HG03175 (cell line): Measurements from ENCODE around the gene HECTD2.
"Not testable (repeated sequence)": the region's sequence is repeated elsewhere in the genome, so short reads cannot be mapped to it uniquely, and the experiment has no call there.

Source experiments
- ATAC-seq: cut with Tn5 transposase; IDR thresholded peaks from one replicate; pipeline ENCODE4 v1.9.1; 2021; ENCODE audit warnings: mild to moderate bottlenecking, moderate library complexity; ENCODE audit not compliant: unreplicated experiment

Gene HECTD2

DNA sequence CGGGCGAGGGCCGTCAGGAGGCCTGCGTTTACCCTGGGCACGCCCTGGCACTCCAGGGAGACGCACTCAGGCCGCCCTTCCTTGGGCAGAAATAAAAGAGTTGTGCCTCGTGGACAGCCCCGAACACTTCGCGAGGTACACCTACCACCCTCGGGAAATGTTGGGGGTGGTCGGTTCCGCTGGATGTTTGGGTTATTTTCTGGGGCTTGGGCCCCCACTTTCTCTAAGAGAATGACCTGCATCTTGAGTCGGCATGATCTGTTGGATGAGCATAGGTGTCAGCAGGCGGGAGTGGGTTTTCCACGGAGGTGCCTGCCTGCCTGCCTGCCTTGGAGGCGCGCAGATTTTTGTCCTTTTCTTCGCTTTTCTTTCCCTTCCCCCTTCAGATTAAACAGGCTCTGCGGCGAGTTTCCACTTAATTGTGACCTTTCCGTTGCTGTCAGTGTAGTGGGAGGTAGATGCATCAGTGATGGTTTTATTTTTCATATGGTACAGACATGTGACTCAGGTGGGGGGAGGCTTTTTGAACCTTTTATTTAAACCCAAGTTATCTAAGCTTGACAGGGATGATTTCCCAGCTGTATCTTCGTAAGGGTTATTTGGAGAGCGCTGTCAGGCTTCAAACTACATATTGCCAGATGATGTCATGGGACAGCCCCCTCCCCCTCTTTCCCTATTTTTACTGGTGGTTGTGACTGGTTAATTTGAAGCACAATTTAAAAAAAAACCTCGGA lies 661 bp downstream of the HECTD2 start:
- ATAC-seq = no peak

DNA sequence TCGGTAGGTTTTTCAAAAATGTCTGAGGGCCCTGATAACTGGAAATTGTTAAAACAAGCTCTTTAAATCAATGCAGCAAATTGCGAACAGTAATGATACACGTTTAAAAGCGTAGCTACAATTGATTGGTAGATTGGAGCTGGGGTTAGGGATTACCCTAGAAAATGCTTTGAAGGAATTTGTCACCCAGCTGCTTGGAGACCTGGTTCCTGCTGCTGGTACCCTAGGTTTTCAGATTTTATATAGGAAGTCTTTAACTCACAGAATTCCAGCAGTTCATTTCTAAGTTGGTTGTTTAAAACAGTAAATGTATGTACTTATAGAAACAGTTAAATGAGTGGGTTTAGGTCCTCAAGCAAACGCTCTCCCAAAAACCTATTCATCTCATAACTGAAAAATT lies 1.5 kb downstream of the HECTD2 start:
- ATAC-seq = no peak

DNA sequence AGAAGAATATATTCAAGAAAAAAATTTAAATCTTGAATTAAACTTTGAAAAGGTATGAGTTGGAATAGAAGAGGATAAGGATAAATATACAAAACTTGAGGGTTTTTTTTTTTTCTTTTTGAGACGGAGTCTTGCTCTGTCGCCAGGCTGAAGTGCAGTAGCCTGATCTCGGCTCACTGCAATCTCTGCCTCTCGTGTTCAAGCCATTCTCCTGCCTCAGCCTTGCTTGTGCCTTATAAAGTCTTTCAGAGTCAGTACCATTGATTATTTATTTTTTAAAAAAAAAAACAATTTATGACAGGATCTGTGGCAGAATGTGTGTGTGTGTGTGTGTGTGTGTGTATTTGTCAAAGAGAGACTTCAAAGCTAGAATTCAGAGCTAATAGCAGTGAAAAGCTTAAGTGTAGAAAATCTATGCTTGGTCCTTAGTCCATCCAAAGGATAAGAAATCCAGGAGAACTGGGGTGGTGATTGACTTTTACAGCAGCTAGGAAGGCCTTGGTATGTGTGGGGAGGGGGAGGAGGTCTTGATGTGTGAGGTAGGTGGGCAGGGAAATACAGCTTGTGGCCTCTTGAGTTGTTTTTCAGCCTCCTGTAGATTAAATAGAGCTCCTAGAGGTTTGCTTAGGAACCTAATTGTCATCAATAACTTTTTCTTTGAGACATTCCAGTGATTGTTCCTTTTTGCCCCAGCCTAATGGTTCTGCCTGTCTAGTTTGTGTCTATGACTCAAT lies 2.4 kb downstream of the HECTD2 start:
- ATAC-seq = no peak

DNA sequence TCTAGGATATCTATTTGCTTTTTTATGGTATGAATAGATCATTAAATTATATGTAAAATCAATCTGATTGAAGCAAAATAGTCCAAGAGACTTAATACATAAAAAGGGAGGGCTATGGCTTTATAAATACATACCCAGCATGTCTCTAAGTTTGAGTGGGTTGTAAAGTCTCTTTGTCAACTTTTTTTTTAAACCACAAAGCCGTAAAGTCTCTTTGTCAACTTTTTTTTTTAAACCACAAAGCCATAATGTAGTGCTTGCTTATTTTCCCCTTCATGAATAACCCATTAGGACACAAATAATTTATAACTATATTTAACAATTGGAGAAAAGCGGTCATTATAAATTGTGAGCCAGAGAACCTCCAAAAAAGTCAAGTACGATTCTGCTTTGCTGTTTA lies 5.7 kb downstream of the HECTD2 start:
- no peak for ATAC-seq

DNA sequence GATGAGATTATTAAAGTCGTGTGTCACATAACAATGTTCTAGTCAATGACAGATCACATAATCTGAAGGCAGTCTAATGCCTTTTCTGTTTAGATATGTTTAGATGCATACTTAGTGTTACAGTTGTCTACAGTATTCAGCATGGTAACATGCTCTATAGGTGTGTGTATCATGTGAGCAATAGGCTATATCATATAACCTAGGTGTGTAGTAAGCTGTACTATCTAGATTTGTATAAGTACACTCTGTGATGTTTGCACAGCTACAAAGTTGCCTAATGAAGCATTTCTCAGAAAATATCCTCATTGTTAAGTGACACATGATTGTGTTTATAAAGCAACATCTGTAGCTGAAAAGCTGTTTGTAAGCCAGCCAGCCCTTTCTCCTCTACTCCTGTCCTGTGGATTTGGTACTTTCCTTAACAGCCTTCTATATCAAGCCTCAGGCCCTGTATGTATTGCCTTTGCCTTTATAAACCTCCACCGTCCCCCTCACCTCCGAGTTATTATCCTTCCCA lies 6.3 kb downstream of the HECTD2 start:
- ATAC-seq = no peak

DNA sequence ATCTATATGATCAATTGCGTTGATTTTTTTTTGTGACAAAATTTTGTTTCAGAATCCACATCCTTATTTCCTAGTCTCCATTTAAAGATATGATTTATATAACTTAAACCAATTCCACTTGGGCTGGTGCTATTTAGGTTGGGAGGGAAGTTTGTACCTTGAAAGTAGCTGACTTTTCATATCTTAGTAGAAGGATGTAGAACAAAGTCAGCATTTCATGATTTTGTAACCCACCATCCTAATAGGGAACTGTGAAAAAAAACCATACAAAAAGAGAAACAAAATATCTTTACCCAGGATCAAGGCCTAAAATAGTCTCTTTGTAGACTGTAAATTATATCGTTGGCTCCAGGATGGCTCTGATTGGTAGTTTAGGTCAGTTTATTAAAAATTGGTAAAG lies 8.3 kb downstream of the HECTD2 start:
- no peak for ATAC-seq

DNA sequence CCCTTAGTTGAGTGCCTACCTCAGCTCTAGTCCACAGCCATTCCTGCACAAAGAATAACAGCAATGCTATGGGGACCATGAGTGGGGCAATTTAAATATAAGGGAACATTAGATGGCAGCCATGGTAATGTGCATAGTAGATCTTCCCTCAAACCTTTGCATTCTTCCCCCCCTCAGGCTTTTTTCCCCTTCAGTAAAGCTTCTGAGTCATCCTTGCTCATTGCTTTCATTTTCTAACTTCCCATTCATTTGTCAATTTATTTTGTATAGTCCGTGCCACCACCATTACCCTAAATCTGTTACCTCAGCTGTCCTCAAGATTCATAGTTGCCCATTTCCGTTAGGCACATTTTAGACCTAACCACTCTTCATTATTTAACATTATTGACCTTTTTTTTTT lies 10.7 kb downstream of the HECTD2 start:
- ATAC-seq = no peak

DNA sequence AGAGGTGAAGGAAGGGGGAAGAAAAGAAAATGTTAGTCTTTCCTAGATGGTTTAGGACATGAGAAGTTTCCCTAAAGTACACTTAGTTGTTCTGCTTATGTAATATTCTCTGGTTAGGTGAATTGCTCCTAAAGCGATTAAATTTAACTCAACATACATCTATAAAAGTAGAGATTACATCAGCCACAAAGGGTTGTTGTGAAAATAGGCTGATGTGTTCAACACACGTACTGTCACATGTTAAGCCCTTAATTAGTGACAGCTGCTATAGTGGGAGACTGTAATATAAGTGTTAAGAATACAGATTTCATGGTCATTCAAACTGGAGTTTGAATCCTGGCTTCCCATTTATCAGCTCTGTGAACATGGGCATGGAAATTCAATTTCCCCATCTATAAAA lies 12.8 kb downstream of the HECTD2 start:
- ATAC-seq = no peak

DNA sequence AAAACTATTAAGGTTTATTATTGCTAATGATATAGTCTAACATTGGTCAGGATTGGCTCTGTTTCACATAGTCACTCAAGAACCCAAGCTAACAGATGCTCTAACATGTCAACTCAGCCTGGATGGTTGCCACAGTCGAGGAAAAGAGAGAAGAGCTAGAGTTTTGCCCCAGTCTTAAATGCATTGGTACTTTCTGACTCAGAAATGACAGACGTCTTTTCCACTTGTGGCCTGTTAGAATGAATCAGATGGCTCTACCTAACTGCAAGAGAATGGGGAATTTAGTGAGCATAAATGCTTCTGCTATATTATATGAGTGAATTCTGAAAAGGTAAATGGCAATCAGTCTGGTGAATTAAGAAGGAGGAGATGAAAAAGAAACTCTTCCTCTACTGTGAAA lies 13.9 kb downstream of the HECTD2 start:
- ATAC-seq = no peak

DNA sequence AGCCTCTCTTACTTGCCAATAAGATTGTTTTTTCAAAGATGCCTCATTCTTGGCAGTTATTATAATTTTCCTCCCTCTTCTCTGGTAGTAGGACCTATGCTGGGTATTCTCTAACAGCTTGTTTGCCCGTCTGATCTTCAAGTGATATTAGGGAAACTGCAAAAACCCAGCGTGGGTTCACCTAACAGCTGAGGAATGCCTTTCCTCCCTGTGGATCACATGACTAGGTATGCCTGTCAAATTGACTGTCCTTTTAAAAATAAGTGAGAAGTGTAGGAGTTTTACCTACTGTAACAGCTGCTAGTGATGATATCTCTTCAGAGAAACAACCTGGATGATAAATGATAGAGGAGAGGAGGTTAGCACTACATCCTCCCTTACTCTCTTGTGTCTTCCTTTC lies 22.0 kb downstream of the HECTD2 start:
- no peak for ATAC-seq

DNA sequence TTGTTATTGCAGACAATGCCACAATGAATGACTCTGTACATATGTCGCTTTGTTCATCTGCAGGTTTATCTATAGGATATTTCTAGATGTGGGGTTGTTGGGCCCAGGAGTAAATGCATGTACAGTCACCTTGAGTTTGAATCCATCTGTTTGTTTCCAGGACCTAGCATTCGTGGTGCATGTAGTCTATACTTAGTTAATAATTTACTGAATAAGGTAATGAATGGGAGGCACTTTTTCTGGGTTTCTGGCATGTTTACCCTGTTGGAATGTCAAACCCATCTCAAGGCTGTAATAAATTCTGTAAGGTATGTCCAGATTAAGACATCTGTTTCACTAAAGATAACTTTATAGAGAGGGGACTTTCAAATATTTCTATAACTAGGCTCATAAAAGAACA lies 23.5 kb downstream of the HECTD2 start:
- ATAC-seq = no peak

DNA sequence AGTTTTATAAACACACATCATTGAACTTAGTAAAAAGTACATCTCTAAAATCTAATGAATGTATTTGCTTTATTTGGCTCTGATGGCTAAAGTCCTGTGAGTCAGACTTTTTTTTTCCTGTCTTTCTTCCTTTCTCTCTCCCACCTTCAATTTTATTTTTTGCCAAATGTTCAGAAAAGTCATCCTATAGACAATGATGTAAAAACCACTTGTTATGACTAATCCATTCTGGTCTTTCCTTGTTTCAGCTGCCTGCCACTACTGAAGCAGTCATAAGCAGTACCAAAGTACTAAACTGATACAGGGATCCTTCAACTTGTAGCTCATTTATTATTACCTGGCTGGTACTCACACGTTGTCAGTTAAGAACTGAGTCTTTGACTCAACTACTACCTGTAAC lies 23.9 kb downstream of the HECTD2 start:
- no peak for ATAC-seq

DNA sequence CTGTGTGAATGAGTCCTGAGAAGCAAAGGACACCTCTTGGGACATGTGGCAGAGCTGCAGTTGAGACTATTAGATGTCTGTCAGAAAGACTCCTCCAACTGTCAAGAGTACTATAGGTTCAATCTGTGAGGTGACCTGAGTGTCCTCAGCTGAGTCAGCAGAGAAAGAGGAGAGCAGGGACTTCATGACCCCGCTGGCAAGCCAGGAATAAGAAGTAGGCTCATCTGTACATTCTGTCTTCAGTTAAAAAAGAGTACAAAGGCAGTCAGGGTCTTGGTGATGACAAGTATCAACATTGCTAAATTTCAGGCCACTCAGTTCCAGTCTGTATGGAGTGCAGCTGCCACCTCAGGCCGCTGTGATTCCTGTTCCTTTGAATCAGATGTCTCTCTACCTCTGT lies 25.1 kb downstream of the HECTD2 start:
- no peak for ATAC-seq

DNA sequence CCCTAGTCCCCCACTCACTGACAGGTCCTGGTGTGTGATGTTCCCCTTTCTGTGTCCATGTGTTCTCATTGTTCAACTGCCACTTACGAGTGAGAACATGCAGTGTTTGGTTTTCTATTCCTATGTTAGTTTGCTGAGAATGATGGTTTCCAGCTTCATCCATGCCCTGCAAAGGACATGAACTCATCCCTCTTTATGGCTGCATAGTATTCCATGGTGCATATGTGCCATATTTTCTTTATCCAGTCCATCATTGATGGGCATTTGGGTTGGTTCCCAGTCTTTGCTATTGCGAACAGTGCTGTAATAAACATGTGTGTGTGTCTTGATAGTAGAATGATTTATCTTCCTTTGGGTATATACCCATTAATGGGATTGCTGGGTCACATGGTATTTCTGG lies 28.1 kb downstream of the HECTD2 start:
- ATAC-seq = not testable (repeated sequence)

DNA sequence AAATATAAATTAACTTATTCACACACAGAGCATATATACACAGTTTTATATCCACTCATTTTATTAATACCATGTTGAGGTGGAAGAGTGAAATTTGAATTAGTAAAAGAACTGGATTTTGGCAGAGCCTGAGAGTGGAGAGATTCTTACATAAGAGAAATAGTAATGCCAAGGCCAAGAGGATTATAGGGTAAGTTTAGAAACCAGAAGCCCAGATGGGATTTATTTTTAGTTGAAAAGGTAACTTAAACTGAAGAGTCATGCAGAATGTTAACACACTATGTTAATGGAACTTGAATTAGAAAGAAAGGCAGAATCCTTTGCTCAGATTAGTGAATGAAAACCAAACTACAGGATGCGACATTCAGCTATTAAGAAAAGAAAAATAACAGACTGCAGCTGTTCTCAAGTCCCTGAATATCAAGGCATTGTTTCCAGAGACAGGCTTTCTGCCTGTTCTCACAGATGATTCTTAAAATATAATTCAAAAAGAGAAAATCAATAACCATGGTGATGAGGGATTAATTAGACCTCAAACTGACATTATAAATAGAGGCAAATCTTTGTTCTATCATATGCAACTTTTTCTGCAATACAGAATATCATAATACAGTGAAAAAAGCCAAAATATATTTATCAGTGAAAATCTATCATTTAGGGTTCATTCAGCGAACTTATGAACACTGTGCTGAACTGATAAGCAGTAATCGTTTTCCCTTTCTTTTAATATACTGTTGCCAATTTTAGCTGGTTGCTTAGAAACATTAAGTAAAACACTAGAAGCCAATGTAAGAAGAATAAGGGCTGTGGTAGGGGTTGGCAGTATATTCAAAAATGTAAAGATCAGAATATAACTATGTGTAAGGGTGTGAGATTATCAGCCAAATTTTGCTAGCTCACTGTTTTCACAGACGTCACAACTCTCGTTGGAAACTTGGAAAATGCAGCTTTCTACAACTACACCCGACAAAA lies 34.4 kb downstream of the HECTD2 start:
- no peak for ATAC-seq

DNA sequence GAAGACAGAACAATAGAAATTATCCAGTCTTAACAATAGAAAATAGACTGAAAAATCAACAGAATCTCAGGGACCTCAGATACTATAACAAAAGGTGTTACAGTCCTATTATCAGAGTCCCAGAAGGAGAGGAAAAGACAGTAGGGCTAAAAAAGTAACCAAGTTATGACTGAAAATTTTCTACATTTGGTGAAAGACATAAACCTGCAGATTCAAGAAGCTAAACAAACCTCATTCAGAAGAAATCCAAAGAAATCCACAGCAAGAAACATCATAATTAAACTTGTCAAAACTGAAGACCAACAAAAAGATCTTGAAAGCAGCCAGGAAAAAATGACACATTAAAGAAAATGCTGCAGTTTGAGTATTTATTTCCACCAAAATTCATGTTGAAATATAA lies 41.9 kb downstream of the HECTD2 start:
- ATAC-seq = no peak

DNA sequence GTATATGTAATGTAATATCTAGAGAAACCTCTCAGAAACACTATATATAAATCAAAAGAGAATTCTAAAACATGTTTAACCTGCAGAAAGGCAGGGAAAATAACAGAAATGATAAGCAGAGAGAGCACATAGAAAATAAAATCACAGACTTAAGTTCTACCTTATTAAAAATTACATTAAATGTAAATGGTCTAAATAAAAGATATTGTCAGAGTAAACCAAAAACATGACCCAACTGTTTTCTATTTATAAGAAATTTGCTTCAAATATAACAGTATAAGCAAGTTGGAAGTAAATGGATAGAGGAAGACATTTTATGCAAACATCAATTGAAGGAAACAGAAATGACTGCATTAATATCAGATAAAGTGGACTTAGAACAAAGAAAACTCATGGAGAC lies 43.4 kb downstream of the HECTD2 start:
- ATAC-seq = no peak

DNA sequence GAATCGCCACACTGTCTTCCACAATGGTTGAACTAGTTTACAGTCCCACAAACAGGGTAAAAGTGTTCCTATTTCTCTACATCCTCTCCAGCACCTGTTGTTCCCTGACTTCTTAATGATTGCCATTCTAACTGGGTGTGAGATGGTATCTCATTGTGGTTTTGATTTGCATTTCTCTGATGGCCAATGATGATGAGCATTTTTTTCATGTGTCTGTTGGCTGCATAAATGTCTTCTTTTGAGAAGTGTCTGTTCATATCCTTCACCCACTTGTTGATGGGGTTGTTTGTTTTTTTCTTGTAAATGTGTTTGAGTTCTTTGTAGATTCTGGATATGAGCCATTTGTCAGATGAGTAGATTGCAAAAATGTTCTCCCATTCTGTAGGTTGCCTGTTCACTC lies 45.0 kb downstream of the HECTD2 start:
- not testable (repeated sequence) for ATAC-seq

DNA sequence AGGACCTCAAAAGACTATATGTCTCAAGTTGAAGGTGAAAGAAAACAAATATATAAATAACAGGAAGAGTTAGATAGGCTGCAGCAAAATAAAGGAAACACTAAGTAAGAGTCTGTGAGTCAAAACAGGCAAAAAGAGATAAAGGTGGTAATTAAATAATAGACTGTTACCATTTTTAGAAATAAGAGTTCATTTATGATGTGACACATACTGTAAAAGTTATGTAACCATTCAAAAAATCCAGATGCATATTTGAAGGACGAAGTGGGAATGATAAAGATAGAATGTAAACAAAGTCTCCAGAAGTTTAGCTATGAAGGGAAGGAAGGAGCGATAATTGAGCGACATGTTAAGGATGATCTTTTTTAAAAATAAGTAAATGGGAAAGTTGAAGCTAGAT lies 50.5 kb downstream of the HECTD2 start:
- ATAC-seq = no peak

DNA sequence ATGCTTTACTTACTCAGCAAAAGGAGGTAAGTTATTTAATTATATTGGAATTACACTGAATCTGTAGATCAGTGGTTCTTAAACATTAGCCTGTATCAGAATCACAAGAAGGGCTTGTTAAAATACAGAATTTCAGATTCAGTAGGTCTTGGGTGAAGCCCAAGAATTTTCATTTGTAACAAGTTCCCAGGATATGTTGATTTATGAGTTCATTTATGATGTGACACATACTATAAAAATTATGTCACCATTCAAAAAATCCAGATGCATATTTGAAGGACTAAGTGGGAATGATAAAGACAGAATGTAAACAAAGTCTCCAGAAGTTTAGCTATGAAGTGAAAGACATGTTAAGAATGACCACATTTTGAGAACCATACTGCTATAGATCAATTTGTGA lies 52.3 kb downstream of the HECTD2 start:
- no peak for ATAC-seq

DNA sequence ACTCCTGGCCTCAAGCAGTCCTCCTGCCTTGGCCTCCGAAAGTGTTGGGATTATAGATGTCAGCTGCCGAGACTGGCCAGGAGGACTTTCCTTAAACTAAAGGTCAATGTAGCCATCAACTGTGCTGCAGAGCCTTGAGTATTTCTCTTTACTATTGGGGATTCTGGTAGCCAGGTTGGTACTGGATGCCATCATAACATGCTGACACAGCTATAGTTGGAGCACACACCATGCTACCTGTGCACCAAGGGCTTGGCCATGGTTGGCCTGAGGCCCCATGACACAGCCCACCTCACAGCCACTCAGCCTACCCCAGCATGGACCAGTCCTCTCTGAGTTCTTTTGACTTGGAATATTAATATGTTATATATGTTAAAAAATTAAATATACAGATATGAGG lies 54.4 kb downstream of the HECTD2 start:
- ATAC-seq = no peak
